BE2C (cell line): Measurements from ENCODE around the gene GOLGA6L1. TPM values are rescaled to one million over a fixed set of nuclear protein-coding genes. Genes with fewer than 3 reads are reported as not detected.
"Not testable (repeated sequence)": the region's sequence is repeated elsewhere in the genome, so short reads cannot be mapped to it uniquely, and the experiment has no call there.

ENCODE experiments used
- DNase-seq: peaks from one replicate; pipeline ENCODE4 v3.0.0-alpha.2; 2020
- H3K27me3 ChIP-seq: fragments of 250-450 bp; sonication (Bioruptor Pico); 2 replicates; pipeline ENCODE4 v1.5.1; 2020; ENCODE audit warnings: mild to moderate bottlenecking
- H3K36me3 ChIP-seq: fragments of 250-450 bp; sonication (Bioruptor Pico); 2 replicates; pipeline ENCODE4 v1.5.1; 2020; ENCODE audit warnings: mild to moderate bottlenecking
- H3K4me1 ChIP-seq: fragments of 250-450 bp; sonication (Bioruptor Pico); 2 replicates; pipeline ENCODE4 v1.5.1; 2020
- H3K4me3 ChIP-seq: 2 replicates; pipeline ENCODE4 v1.5.1; 2011; ENCODE audit warnings: low read depth, low read length
- H3K9me3 ChIP-seq: fragments of 250-450 bp; sonication (Bioruptor Pico); 2 replicates; pipeline ENCODE4 v1.5.1; 2020
- CTCF ChIP-seq: IDR thresholded peaks from 2 replicates; pipeline ENCODE4 v1.5.1; 2012; ENCODE audit warnings: mild to moderate bottlenecking, low read depth, low read length
- polyA plus RNA-seq: library from polyadenylated mRNA; unstranded; fragments of >200 nt; gene quantifications from one replicate; pipeline ENCODE4 v1.2.1, GENCODE V29; 2012; ENCODE audit warnings: low read depth, missing spikeins; ENCODE audit not compliant: insufficient read length, insufficient read depth

The GOLGA6L1 gene
- not detected for polyA plus RNA-seq

GRCh38 chr15:23136722-23137121 lies at the start of gene GOLGA6L1:
Gene GOLGA6L1 (minus strand): TSS chr15:23136822. CDS start chr15:23136731, 91 bp downstream.
- not testable (repeated sequence) for H3K4me1 ChIP-seq, H3K36me3 ChIP-seq, DNase-seq, H3K27me3 ChIP-seq, H3K9me3 ChIP-seq, H3K4me3 ChIP-seq

- not testable (repeated sequence) for H3K4me3 ChIP-seq, H3K9me3 ChIP-seq, H3K4me1 ChIP-seq, H3K36me3 ChIP-seq, DNase-seq, H3K27me3 ChIP-seq
Measured at GRCh38 chr15:23181201-23181600, 44.6 kb upstream of the GOLGA6L1 start.

- not testable (repeated sequence) for H3K4me3 ChIP-seq, H3K36me3 ChIP-seq, H3K9me3 ChIP-seq, H3K27me3 ChIP-seq, H3K4me1 ChIP-seq, DNase-seq
Measured at GRCh38 chr15:23180547-23180927, 43.9 kb upstream of the GOLGA6L1 start.

- H3K27me3 ChIP-seq, H3K36me3 ChIP-seq, H3K4me3 ChIP-seq, H3K4me1 ChIP-seq, H3K9me3 ChIP-seq: not testable (repeated sequence)
- DNase-seq: peak; percentile 8
Measured at GRCh38 chr15:23179768-23180546, 43.3 kb upstream of the GOLGA6L1 start.

- H3K9me3 ChIP-seq, H3K27me3 ChIP-seq, H3K4me1 ChIP-seq, H3K36me3 ChIP-seq, DNase-seq, H3K4me3 ChIP-seq: not testable (repeated sequence)
Measured at GRCh38 chr15:23176683-23177082, 40.1 kb upstream of the GOLGA6L1 start.

- not testable (repeated sequence) for H3K4me3 ChIP-seq, H3K36me3 ChIP-seq, H3K4me1 ChIP-seq, H3K9me3 ChIP-seq, H3K27me3 ChIP-seq, DNase-seq
Measured at GRCh38 chr15:23175606-23176005, 39.0 kb upstream of the GOLGA6L1 start.

GRCh38 chr15:23174609-23175140 lies 38.1 kb upstream of the GOLGA6L1 start:
- not testable (repeated sequence) for H3K4me1 ChIP-seq, H3K27me3 ChIP-seq, H3K9me3 ChIP-seq, H3K4me3 ChIP-seq, H3K36me3 ChIP-seq, DNase-seq

GRCh38 chr15:23132787-23133186 lies 3.8 kb downstream of the GOLGA6L1 start:
- H3K36me3 ChIP-seq, H3K4me1 ChIP-seq, H3K27me3 ChIP-seq, DNase-seq, H3K9me3 ChIP-seq, H3K4me3 ChIP-seq: not testable (repeated sequence)

- H3K36me3 ChIP-seq: no peaks in the 10 kb centered on the region
- H3K4me3 ChIP-seq: no peak overlapping the region
- no peak for TF ChIP-seq CTCF
- no peaks in the 10 kb centered on the region for H3K9me3 ChIP-seq
- no peaks in the 10 kb centered on the region for H3K4me1 ChIP-seq
- H3K27me3 ChIP-seq: no peaks in the 10 kb centered on the region
- DNase-seq: no peak
Measured at GRCh38 chr15:23118208-23118607, 18.4 kb downstream of the GOLGA6L1 start.

GRCh38 chr15:23095796-23096195 lies 40.8 kb downstream of the GOLGA6L1 start:
- Histone ChIP-seq H3K27me3 (no peaks in the 10 kb centered on the region), H3K36me3 (no peaks in the 10 kb centered on the region), H3K9me3 (no peaks in the 10 kb centered on the region), H3K4me1 (no peaks in the 10 kb centered on the region), H3K4me3 (no peak overlapping the region)
- TF ChIP-seq CTCF: no peak
- DNase-seq: no peak
